Ovary (tissue), 9 donors: ENCODE results near the gene LMOD1. TPM values are rescaled to one million over a fixed set of nuclear protein-coding genes. Genes with fewer than 3 reads are reported as not detected.

Experiments
- DNase-seq, 5 donors: peaks; one replicate each; pipeline ENCODE4 v3.0.0-alpha.2; 2019 to 2020
- H3K27ac ChIP-seq, 2 donors: fragments of 200-600 bp; one replicate each; pipeline versions ENCODE4 v1.5.1 to v1.8.0; 2019 to 2022
- H3K27me3 ChIP-seq: fragments of 200-600 bp; one replicate; pipeline ENCODE4 v1.8.0; 2022
- H3K36me3 ChIP-seq: fragments of 200-600 bp; sonication (generic); one replicate; pipeline ENCODE4 v1.5.1; 2019
- H3K4me1 ChIP-seq: one replicate; pipeline ENCODE4 v1.8.1; 2013; ENCODE audit warnings: mild to moderate bottlenecking, moderate library complexity; ENCODE audit not compliant: insufficient read depth
- H3K4me3 ChIP-seq: fragments of 200-600 bp; sonication (generic); one replicate; pipeline ENCODE4 v1.5.1; 2017
- H3K9me3 ChIP-seq, 2 donors: fragments of 200-600 bp in 1 of 2; sonication (generic) in 1 of 2; one replicate each; pipeline versions ENCODE4 v1.5.1 to v1.8.1; 2013 to 2019; ENCODE audit warnings: mild to moderate bottlenecking in 1 of 2, moderate library complexity in 1 of 2
- CTCF ChIP-seq, 3 donors: fragments of 450-650 bp in 2 of 3; fragments of 200-600 bp in 1 of 3; IDR thresholded peaks; one replicate each; pipeline versions ENCODE4 v1.5.1 to v1.8.0; 2016 to 2022; ENCODE audit warnings: antibody characterized with exemption in 3 of 3, mild to moderate bottlenecking in 1 of 3
- EP300 ChIP-seq: sonication (generic); formaldehyde crosslinking; IDR thresholded peaks from one replicate; pipeline ENCODE4 v1.6.1; 2017; ENCODE audit warnings: antibody characterized with exemption
- POLR2A ChIP-seq: fragments of 450-650 bp; IDR thresholded peaks from one replicate; pipeline ENCODE4 v1.6.1; 2017; ENCODE audit warnings: antibody characterized with exemption, mild to moderate bottlenecking, moderate library complexity
- WGBS, 3 donors: extraction: QIAGEN DNeasy Blood & Tissue Kit in 1 of 3; methylation state at CpG; one replicate each; pipeline versions ENCODE4 v1.1.5 to v1.1.7; 2013 to 2017; 5-methylcytosine and 5-hydroxymethylcytosine counted together
- intact Hi-C, 4 donors: fragments of 100-400 bp; cut with DNase I; formaldehyde crosslinking; loops; one replicate each; pipeline versions ENCODE4 v1.11.0 to v1.15.1; 2022 to 2023
- polyA plus RNA-seq, 2 donors: library from polyadenylated mRNA; stranded (reverse); fragments of 200-250 nt in 1 of 2; fragments of 350-450 nt in 1 of 2; fragmentation: Illumina TruSeq in 1 of 2; extraction: RNeasy Lipid Tissue Mini Kit (QIAGEN cat#74804) in 1 of 2; gene quantifications; one replicate each; pipeline ENCODE4 v1.2.3, GENCODE V29; 2013 to 2014
- total RNA-seq, 7 donors: library from RNA; depleted of rRNA in 2 of 7; stranded (reverse); fragments of >200 nt in 2 of 7; fragmentation: NEBNext Ultra II Directional in 3 of 7; extraction: Animal tissue kit (Norgen Biotek cat#: 25700) in 3 of 7; gene quantifications; one replicate each; pipeline versions ENCODE4 v1.1.0 to v1.2.4, GENCODE V29; 2016 to 2023
- donor health status: DM: no; HTN: no; CAD: no; lungs with moderate emphysema.
- donor health status: DM: no; HTN: no; CAD: no.
- donor health status: Bipolar disorder and iron deficiency.
- donor health status: DM: yes; HTN: yes; CAD: no.
- donor health status: DM: no; HTN: no; CAD: no.
- donor health status: DM: yes; HTN: yes; CAD: no.

The LMOD1 gene
- total and polyA plus RNA-seq, 9 donors: 25.6 to 255 (median 92.6) TPM

DNA sequence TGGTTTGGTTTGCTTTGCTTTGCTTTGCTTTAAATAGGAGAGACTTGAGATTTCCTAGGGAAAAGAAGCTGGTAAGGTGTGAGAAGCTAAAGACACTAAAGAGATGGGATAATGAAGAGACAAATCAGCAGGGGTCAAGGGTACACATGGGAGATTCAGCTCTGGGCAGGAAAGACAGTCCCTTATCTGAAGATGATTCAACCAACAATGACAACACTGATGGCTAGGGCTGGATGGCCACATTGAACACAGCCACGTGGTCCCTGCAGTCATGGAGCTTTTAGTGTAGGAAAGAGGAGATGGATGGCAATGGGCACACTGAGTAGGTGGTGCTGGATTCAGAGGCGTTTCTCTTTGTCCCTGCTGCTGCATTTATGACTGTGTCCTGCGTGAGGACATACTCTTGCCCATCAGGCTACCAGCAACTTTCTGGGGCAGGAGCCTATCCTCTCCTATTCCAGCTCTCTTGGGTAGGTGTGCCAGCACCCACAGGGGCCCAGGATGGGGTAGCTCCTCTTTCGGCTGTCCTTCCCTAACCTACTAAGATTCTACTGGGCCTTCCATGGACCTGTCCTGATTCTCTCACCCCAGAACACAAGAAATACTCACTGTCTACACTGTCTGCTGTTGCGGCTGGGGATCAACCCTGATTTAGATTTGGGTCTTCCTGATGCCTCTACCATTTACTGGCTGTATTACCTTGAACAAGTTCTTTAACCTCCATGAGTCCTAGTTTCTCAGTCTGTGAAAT is 59.1 kb downstream of the LMOD1 start:
- WGBS, 3 donors: 79 to 87% (median 82%) methylated on average over 5 of the region's 5 CpGs
- peak in 1 of 5 donors; percentile 8 for DNase-seq
- H3K27ac ChIP-seq: no peak overlapping the region

GRCh38 chr1:201886103-201886885 is 60.1 kb downstream of the LMOD1 start:
- intact Hi-C loops: loop anchor here in 1 of 4 donors (5.0 kb wide), 1 partner anchor 1266 kb away; no protein-coding TSS in a partner anchor
- Histone ChIP-seq H3K9me3 (no peaks in the 10 kb centered on the region), H3K36me3 (no peaks in the 10 kb centered on the region), H3K4me3 (no peak overlapping the region), H3K27ac (no peak overlapping the region), H3K4me1 (peaks cover 25% of the 10 kb centered on the region), H3K27me3 (no peaks in the 10 kb centered on the region)
- TF ChIP-seq POLR2A: no peak
- TF ChIP-seq EP300: no peak
- TF ChIP-seq CTCF (IDR thresholded peaks at IDR 0.05): no peak
- DNase-seq: peak in 1 of 5 donors; percentile 14
- WGBS, 3 donors: 82 to 87% (median 82%) methylated on average over 9 of the region's 9 CpGs

More for the DNA sequence above, 59.1 kb downstream of the LMOD1 start:
- intact Hi-C loops: loop anchor here in 1 of 4 donors (5.0 kb wide), 1 partner anchor 1265 kb away; no protein-coding TSS in a partner anchor
- peaks cover 25% of the 10 kb centered on the region for H3K4me1 ChIP-seq
- H3K27me3 ChIP-seq: no peaks in the 10 kb centered on the region
- no peaks in the 10 kb centered on the region for H3K36me3 ChIP-seq
- TF ChIP-seq CTCF (IDR thresholded peaks at IDR 0.05) (no peak), EP300 (no peak), POLR2A (no peak)
- no peak overlapping the region for H3K4me3 ChIP-seq
- no peaks in the 10 kb centered on the region for H3K9me3 ChIP-seq

DNA sequence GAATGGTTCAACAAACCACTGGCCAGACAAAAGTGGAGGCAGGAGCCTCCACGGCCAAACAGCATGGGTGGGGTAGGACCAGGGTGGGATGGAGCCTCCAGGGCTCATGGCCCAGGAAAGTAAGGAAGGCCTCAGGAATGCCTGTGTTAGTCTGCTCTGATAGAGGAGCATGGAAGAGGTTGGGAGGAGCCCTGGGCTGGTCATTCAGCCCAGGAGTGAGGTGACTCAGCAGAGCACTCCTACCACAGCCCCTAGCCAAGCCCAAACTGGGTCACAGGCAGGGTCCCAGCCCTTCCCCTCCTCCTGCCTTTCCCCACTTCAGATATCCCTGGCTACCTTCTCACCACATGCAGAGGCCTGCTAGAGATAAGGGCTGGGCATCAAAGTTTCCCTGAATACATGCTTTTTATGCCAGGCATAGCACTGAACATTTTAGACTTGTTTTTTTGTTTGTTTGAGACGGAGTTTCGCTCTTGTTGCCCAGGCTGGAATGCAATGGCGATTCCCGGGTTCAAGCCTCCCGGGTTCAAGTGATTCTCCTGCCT is 60.7 kb downstream of the LMOD1 start:
- H3K4me1 ChIP-seq: peaks cover 25% of the 10 kb centered on the region
- intact Hi-C loops: loop anchor here in 1 of 4 donors (5.0 kb wide), 1 partner anchor 1267 kb away; no protein-coding TSS in a partner anchor
- no peak for TF ChIP-seq CTCF (IDR thresholded peaks at IDR 0.05)
- TF ChIP-seq EP300: no peak
- no peak for TF ChIP-seq POLR2A
- no peak overlapping the region for H3K27ac ChIP-seq
- no peaks in the 10 kb centered on the region for H3K9me3 ChIP-seq
- DNase-seq: peak in 1 of 5 donors; percentile 31
- no peaks in the 10 kb centered on the region for H3K27me3 ChIP-seq
- H3K4me3 ChIP-seq: no peak overlapping the region
- 70 to 73% (median 73%) methylated on average over 6 of the region's 6 CpGs for WGBS, 3 donors
- no peaks in the 10 kb centered on the region for H3K36me3 ChIP-seq

GRCh38 chr1:201884425-201884824 is 61.9 kb downstream of the LMOD1 start:
- peak overlapping the region; percentile 11 to 37 for H3K27ac ChIP-seq
- intact Hi-C loops: no loop called here
- no peaks in the 10 kb centered on the region for H3K36me3 ChIP-seq
- no peak overlapping the region for H3K4me3 ChIP-seq
- WGBS, 3 donors: 26 to 44% (median 30%) methylated on average over 1 of the region's 1 CpG
- no peak for TF ChIP-seq EP300
- no peak for TF ChIP-seq CTCF (IDR thresholded peaks at IDR 0.05)
- TF ChIP-seq POLR2A: no peak
- DNase-seq: peak in 1 of 5 donors; percentile 16
- no peaks in the 10 kb centered on the region for H3K27me3 ChIP-seq
- H3K9me3 ChIP-seq: no peaks in the 10 kb centered on the region
- peaks cover 21% of the 10 kb centered on the region for H3K4me1 ChIP-seq
